Adrenal gland (tissue), 12 donors: Measurements from ENCODE around the gene KIF11. TPM values are rescaled to one million over a fixed set of nuclear protein-coding genes. Genes with fewer than 3 reads are reported as not detected.
"Not testable (repeated sequence)": the region's sequence is repeated elsewhere in the genome, so short reads cannot be mapped to it uniquely, and the experiment has no call there.

ENCODE experiments used
- DNase-seq, 7 donors: peaks; one replicate each; pipeline ENCODE4 v3.0.0-alpha.2; 2019 to 2020
- H3K27ac ChIP-seq, 5 donors: fragments of 200-600 bp; sonication (generic) in 4 of 5; 1 replicate in 3 of 5; 2 replicates in 2 of 5; pipeline versions ENCODE4 v1.5.1 to v1.8.0; 2016 to 2020; ENCODE audit warnings: mild to moderate bottlenecking in 1 of 5
- H3K27me3 ChIP-seq: fragments of 200-600 bp; 2 replicates; pipeline ENCODE4 v1.8.0; 2021
- H3K36me3 ChIP-seq, 2 donors: fragments of 200-600 bp; replicated peaks in 1 of 2; 1 replicate in 1 of 2; 2 replicates in 1 of 2; pipeline versions ENCODE4 v1.5.1 to v1.8.0; 2018 to 2022
- H3K4me1 ChIP-seq, 2 donors: fragments of 200-600 bp; replicated peaks in 1 of 2; 1 replicate in 1 of 2; 2 replicates in 1 of 2; pipeline versions ENCODE4 v1.5.1 to v1.8.0; 2018 to 2021
- H3K4me3 ChIP-seq, 4 donors: fragments of 200-600 bp; sonication (generic) in 3 of 4; one replicate each; pipeline ENCODE4 v1.5.1; 2016 to 2018
- H3K9me3 ChIP-seq, 3 donors: fragments of 200-600 bp; sonication (generic) in 1 of 3; replicated peaks in 1 of 3; 1 replicate in 2 of 3; 2 replicates in 1 of 3; pipeline versions ENCODE4 v1.5.1 to v1.8.0; 2016 to 2021
- CTCF ChIP-seq, 6 experiments: fragments of 450-650 bp in 4 of 6; fragments of 200-600 bp in 2 of 6; sonication (generic) in 1 of 6; IDR thresholded peaks; 1 replicate in 5 of 6; 2 replicates in 1 of 6; pipeline versions ENCODE4 v1.5.1 to v1.8.0; 2016 to 2021; ENCODE audit warnings: antibody characterized with exemption in 6 of 6, mild to moderate bottlenecking in 2 of 6, moderate library complexity in 1 of 6
- POLR2A ChIP-seq, 2 donors: fragments of 450-650 bp; IDR thresholded peaks; one replicate each; pipeline ENCODE4 v1.6.1; 2017; ENCODE audit warnings: antibody characterized with exemption in 2 of 2, mild to moderate bottlenecking in 2 of 2, moderate library complexity in 1 of 2
- WGBS, 4 donors: extraction: QIAGEN DNeasy Blood & Tissue Kit in 2 of 4; methylation state at CpG; one replicate each; pipeline versions ENCODE4 v1.1.5 to v1.1.7; 2013 to 2017; 5-methylcytosine and 5-hydroxymethylcytosine counted together
- intact Hi-C, 2 donors: fragments of 100-400 bp; cut with DNase I; formaldehyde crosslinking; loops; one replicate each; pipeline versions ENCODE4 v1.14.1 to v1.15.0; 2022 to 2023
- polyA plus RNA-seq, 3 donors: library from polyadenylated mRNA; stranded (reverse); fragments of 200-250 nt in 2 of 3; fragments of 350-450 nt in 1 of 3; fragmentation: Illumina TruSeq in 1 of 3; extraction: RNeasy Lipid Tissue Mini Kit (QIAGEN cat#74804) in 1 of 3; gene quantifications; one replicate each; pipeline ENCODE4 v1.2.3, GENCODE V29; 2013 to 2014
- total RNA-seq, 9 donors: library from RNA; depleted of rRNA in 4 of 9; stranded (reverse); fragments of >200 nt in 4 of 9; fragments of 120-200 nt in 1 of 9; fragmentation: NEBNext Ultra II Directional in 1 of 9; extraction: Animal tissue kit (Norgen Biotek cat#: 25700) in 1 of 9; gene quantifications; one replicate each; pipeline versions ENCODE4 v1.1.0 to v1.2.4, GENCODE V29; 2013 to 2023
- donor health status: healthy with polysubstance abuse.
- donor health status: Bipolar disorder and iron deficiency.
- donor health status: DM: yes; HTN: yes; CAD: no.
- donor health status: DM: no; HTN: no; CAD: no.
- donor health status: DM: no; HTN: no; CAD: no.
- donor health status: DM: yes; HTN: yes; CAD: no.

Gene KIF11
- total and polyA plus RNA-seq, 12 donors = 0.30 to 11.6 (median 1.4) TPM

DNA sequence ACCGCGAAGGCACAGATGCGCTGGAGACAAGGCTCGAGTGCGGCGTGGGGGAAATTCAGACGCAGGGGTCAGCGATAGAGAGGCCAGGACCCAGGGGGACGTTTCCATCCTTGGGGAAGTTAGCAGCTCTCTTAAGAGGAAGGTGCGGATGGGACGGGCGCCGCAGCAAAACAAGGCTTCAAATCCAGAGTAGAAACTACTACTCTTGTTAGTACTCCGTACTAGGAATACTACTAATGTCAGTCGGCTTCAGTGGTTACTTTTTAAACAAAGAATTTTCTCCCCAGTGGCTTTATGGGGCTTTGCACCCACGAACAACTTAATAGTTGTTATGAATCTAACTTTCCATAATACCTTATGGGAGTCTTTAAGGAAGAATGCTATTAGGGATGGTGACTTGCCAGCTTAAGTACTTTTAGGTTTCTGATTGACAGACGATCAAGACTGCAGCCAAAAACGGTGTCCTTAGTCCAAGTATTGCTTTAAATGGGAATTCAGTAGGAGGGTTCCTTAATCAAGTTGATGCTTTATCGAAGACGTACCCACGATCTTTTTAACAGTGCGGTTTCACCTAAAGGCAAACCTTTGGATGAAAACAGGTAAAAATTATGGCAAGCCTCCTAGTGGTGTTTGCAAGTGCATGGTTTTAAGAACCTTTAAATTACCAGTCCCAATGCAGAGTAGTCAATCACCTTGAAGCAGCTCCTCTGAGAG is 18.2 kb upstream of the KIF11 start:
- Histone ChIP-seq H3K9me3 (no peaks in the 10 kb centered on the region), H3K36me3 (peaks cover 0 to 2% of the 10 kb centered on the region in 2 donors), H3K4me1 (peaks cover 9 to 22% of the 10 kb centered on the region in 2 donors), H3K4me3 (peak overlapping the region in 3 of 4 donors; percentile 57 to 74 (median 71)), H3K27me3 (no peaks in the 10 kb centered on the region), H3K27ac (peak overlapping the region; percentile 74 to 97 (median 90))
- peak in 2 of 6 experiments; percentile 4 to 39 for TF ChIP-seq CTCF (IDR thresholded peaks at IDR 0.05)
- TF ChIP-seq POLR2A (IDR thresholded peaks at IDR 0.05) = no peak
- whole genome bisulfite sequencing, 4 donors = 7 to 19% (median 9%) methylated on average over 10 to 22 of the region's 22 CpGs
- intact Hi-C loops = loop anchor here (2.0 to 5.0 kb wide), 2 partner anchors 57 to 60 kb away; no protein-coding TSS in a partner anchor
- DNase-seq = no peak

DNA sequence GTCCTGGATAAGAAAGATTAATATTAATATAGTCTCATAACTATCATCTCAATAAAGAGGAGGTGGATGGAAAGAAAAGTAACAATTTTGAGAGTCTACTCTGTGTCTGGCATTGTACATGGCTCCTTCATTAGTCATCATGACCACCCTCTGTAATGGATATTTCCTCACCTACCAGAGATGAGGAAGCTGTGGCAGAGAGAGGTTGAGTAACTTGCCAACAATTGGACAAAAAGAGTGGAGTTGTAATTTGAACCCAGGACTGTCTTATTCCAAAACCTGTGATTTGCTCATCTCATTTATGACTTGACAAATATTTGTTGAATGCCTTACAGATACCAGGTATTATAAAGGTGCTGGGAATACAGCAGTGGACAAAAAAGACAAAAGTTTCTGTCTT is 17.0 kb upstream of the KIF11 start:
- intact Hi-C loops = loop anchor here in 1 of 2 donors (2.0 kb wide), 1 partner anchor 61 kb away; no protein-coding TSS in a partner anchor
- no peak overlapping the region for H3K4me3 ChIP-seq

GRCh38 chr10:92582347-92582746 is 10.6 kb upstream of the KIF11 start:
- H3K4me3 ChIP-seq, H3K4me1 ChIP-seq, H3K27me3 ChIP-seq, DNase-seq, H3K27ac ChIP-seq, H3K36me3 ChIP-seq, H3K9me3 ChIP-seq, intact Hi-C loops: not testable (repeated sequence)
- WGBS, 4 donors = 94 to 95% (median 94%) methylated on average over 6 of the region's 6 CpGs

More for the DNA sequence above, 17.0 kb upstream of the KIF11 start:
- no peaks in the 10 kb centered on the region for H3K27me3 ChIP-seq
- H3K4me1 ChIP-seq = peaks cover 9 to 22% of the 10 kb centered on the region in 2 donors
- H3K27ac ChIP-seq = no peak overlapping the region
- H3K36me3 ChIP-seq = no peaks in the 10 kb centered on the region
- TF ChIP-seq CTCF (IDR thresholded peaks at IDR 0.05) (no peak), POLR2A (IDR thresholded peaks at IDR 0.05) (no peak)
- H3K9me3 ChIP-seq = no peaks in the 10 kb centered on the region
- no peak for DNase-seq

GRCh38 chr10:92590623-92591549 is 2.0 kb upstream of the KIF11 start:
- Histone ChIP-seq H3K4me1 (peaks cover 0 to 6% of the 10 kb centered on the region in 2 donors), H3K36me3 (no peaks in the 10 kb centered on the region), H3K27me3 (no peaks in the 10 kb centered on the region), H3K27ac (peak overlapping the region; percentile 91 to 97 (median 92)), H3K9me3 (no peaks in the 10 kb centered on the region), H3K4me3 (peak overlapping the region in 2 of 4 donors; percentile 64 to 72)
- TF ChIP-seq CTCF (IDR thresholded peaks at IDR 0.05) (peak in 2 of 6 experiments; percentile 20 to 38), POLR2A (IDR thresholded peaks at IDR 0.05) (no peak)
- peak; percentile 33 to 88 (median 51) for DNase-seq
- intact Hi-C loops = loop anchor here in 1 of 2 donors (10.0 kb wide), 1 partner anchor 254 kb away; the partner anchor contains the start of gene EXOC6
- 36 to 40% (median 38%) methylated on average over 19 of the region's 19 CpGs for WGBS, 4 donors
